GM12878 (cell line): ENCODE data around the gene ZNF668. TPM values are rescaled to one million over a fixed set of nuclear protein-coding genes. Genes with fewer than 3 reads are reported as not detected.
A peak's percentile ranks its signal among the peaks of the same experiment; 100 is the strongest.

Experiments used
- ATF7 ChIP-seq: fragments of 450-650 bp; IDR thresholded peaks from 2 replicates; pipeline ENCODE4 v1.6.1; 2016; ENCODE audit warnings: low read depth, mild to moderate bottlenecking
- BRCA1 ChIP-seq: IDR thresholded peaks from 2 replicates; pipeline ENCODE4 v1.6.1; 2011; ENCODE audit warnings: low read depth, low read length, improper control_type of control experiment
- CBX5 ChIP-seq: sonication (generic); IDR thresholded peaks from 2 replicates; pipeline ENCODE4 v1.6.1; 2016; ENCODE audit warnings: low read depth, moderate library complexity, mild to moderate bottlenecking, inconsistent platforms
- CREB1 ChIP-seq: IDR thresholded peaks from 2 replicates; pipeline ENCODE4 v1.6.1; 2012; ENCODE audit warnings: low read depth, mild to moderate bottlenecking, inconsistent platforms
- HDGF ChIP-seq: fragments of 450-650 bp; IDR thresholded peaks from 2 replicates; pipeline ENCODE4 v1.6.1; 2016; ENCODE audit warnings: antibody characterized with exemption
- KAT2A ChIP-seq: conservative IDR thresholded peaks from 2 replicates; pipeline ENCODE4 v1.6.1; 2011; ENCODE audit warnings: low read depth, low read length; ENCODE audit not compliant: control insufficient read depth
- MEF2B ChIP-seq: fragments of 450-650 bp; IDR thresholded peaks from 2 replicates; pipeline ENCODE4 v1.6.1; 2018; ENCODE audit warnings: mild to moderate bottlenecking, moderate library complexity; ENCODE audit not compliant: partially characterized antibody, poor library complexity, severe bottlenecking
- MYB ChIP-seq: fragments of 150-350 bp; IDR thresholded peaks from 2 replicates; pipeline ENCODE4 v1.6.1; 2014; ENCODE audit warnings: mild to moderate bottlenecking, low read depth, low read length, borderline replicate concordance
- PAX5 ChIP-seq: IDR thresholded peaks from 2 replicates; pipeline ENCODE4 v1.6.1; 2011; ENCODE audit warnings: low read depth, low read length, borderline replicate concordance
- SMC3 ChIP-seq: IDR thresholded peaks from 2 replicates; pipeline ENCODE4 v1.6.1; 2011; ENCODE audit warnings: low read length, improper control_type of control experiment, borderline replicate concordance
- SUZ12 ChIP-seq: fragments of 200-600 bp; sonication (generic); IDR thresholded peaks from one replicate; pipeline ENCODE4 v1.6.1; 2018; ENCODE audit warnings: antibody characterized with exemption, mild to moderate bottlenecking; ENCODE audit not compliant: unreplicated experiment
- YY1 ChIP-seq: IDR thresholded peaks from 2 replicates; pipeline ENCODE4 v1.6.1; 2011; ENCODE audit warnings: low read depth, mild to moderate bottlenecking, low read length
- ZNF622 ChIP-seq: fragments of 450-650 bp; IDR thresholded peaks from 2 replicates; pipeline ENCODE4 v1.6.1; 2017; ENCODE audit warnings: mild to moderate bottlenecking, inconsistent platforms
- polyA plus RNA-seq, 11 experiments: library from polyadenylated mRNA; depleted of rRNA in 4 of 11; unstranded in 6 of 11; stranded (reverse) in 5 of 11; fragments of >200 nt; fragmentation: Nextera tagmentation in 4 of 11; fragmentation: Illumina TruSeq in 1 of 11; extraction: Ambion mirVana in 4 of 11; extraction: Trizol in 1 of 11; gene quantifications; 1 replicate in 1 of 11; 2 replicates in 10 of 11; pipeline versions ENCODE4 v1.2.1 to v1.2.3, GENCODE V29; 2011 to 2016; ENCODE audit warnings: inconsistent platforms in 2 of 11, missing spikeins in 2 of 11, low read depth in 1 of 11
- total RNA-seq, 4 experiments: library from RNA; depleted of rRNA in 3 of 4; stranded (reverse); fragments of >200 nt in 3 of 4; fragmentation: Illumina TruSeq in 1 of 4; extraction: Trizol in 1 of 4; gene quantifications; 2 replicates each; pipeline versions ENCODE4 v1.2.1 to v1.2.3, GENCODE V29; 2013 to 2021
- TF ChIP-seq, protein P1 (sequence below): fragments of 450-650 bp; IDR thresholded peaks from 2 replicates; pipeline ENCODE4 v1.6.1; 2016; ENCODE audit warnings: mild to moderate bottlenecking, moderate library complexity, borderline replicate concordance
- TF ChIP-seq, protein P2 (sequence below): IDR thresholded peaks from 2 replicates; pipeline ENCODE4 v1.6.1; 2012; ENCODE audit warnings: low read depth, low read length, improper control_type of control experiment
- TF ChIP-seq, protein P3 (sequence below), 3 experiments: IDR thresholded peaks in 2 of 3; conservative IDR thresholded peaks in 1 of 3; 2 replicates each; pipeline ENCODE4 v1.5.1; 2011; ENCODE audit warnings: low read depth in 3 of 3, low read length in 3 of 3, mild to moderate bottlenecking in 3 of 3, control low read depth in 2 of 3, moderate library complexity in 2 of 3, inconsistent platforms in 1 of 3, mixed read lengths in 1 of 3; ENCODE audit not compliant: control insufficient read depth in 2 of 3, insufficient read depth in 1 of 3; ENCODE audit errors: extremely low read depth in 1 of 3
- TF ChIP-seq, protein P4 (sequence below): fragments of 450-650 bp; conservative IDR thresholded peaks from 2 replicates; pipeline ENCODE4 v1.6.1; 2017; ENCODE audit warnings: mild to moderate bottlenecking, moderate library complexity
- TF ChIP-seq, protein P5 (sequence below): fragments of 450-650 bp; IDR thresholded peaks from 2 replicates; pipeline ENCODE4 v1.6.1; 2014; ENCODE audit warnings: mild to moderate bottlenecking

The ZNF668 gene
- total and polyA plus RNA-seq, 10 of the 15 experiments (the other 5 are each of a cell fraction or from before 2014, with no cell fraction given) = 0.05 to 20.7 (median 10.0) TPM; not detected in 1

DNA sequence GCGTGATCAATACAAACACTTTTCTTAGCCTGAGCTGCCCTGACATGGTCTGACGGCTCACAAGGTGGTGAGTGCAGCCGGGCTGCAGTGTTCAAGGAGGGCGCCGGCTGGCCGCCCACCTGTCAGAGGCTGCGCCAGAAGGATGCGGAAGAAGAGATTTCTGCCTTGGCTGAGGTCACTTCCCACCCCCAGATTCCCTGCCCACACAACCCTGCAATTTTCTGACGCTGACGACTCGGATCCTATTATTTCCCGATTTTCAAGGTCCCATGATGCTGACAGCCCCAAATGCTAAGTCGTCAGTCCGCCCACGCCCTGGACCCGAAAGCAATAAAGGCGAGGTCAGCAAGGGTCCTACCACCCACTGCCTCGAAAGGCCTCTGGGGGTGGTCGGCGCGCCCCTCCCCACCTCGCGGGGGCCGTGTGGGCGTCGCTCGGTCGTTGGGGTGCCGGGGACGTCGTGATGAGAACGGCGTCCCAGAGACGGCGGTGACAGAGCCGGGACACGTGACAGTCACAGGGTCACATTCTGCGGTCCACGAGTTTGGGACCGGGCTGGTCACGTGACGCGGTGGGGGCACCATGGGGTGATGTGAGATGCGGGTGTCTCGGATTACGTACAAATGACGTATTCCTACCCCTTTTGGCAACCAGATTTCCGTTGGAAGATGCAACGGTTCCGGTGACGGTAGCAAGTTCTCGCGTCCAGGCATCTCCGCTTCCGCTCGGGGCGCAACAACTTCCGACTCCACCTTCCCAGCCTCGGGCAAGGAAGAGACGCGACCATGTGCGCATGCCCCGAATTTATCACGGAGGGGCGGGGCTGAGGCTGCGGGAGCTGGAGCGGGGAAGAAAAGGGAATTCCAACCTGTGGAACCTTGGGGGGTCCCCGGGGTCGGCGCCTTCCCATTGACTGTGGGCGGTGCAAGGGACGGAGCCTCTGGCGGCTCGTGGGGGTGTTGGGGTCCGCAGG is 41.0 kb downstream of the ZNF668 start, which contains the start of gene STX4 (continued):
- TF ChIP-seq, protein P1, sequence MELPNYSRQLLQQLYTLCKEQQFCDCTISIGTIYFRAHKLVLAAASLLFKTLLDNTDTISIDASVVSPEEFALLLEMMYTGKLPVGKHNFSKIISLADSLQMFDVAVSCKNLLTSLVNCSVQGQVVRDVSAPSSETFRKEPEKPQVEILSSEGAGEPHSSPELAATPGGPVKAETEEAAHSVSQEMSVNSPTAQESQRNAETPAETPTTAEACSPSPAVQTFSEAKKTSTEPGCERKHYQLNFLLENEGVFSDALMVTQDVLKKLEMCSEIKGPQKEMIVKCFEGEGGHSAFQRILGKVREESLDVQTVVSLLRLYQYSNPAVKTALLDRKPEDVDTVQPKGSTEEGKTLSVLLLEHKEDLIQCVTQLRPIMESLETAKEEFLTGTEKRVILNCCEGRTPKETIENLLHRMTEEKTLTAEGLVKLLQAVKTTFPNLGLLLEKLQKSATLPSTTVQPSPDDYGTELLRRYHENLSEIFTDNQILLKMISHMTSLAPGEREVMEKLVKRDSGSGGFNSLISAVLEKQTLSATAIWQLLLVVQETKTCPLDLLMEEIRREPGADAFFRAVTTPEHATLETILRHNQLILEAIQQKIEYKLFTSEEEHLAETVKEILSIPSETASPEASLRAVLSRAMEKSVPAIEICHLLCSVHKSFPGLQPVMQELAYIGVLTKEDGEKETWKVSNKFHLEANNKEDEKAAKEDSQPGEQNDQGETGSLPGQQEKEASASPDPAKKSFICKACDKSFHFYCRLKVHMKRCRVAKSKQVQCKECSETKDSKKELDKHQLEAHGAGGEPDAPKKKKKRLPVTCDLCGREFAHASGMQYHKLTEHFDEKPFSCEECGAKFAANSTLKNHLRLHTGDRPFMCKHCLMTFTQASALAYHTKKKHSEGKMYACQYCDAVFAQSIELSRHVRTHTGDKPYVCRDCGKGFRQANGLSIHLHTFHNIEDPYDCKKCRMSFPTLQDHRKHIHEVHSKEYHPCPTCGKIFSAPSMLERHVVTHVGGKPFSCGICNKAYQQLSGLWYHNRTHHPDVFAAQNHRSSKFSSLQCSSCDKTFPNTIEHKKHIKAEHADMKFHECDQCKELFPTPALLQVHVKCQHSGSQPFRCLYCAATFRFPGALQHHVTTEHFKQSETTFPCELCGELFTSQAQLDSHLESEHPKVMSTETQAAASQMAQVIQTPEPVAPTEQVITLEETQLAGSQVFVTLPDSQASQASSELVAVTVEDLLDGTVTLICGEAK = peak; percentile 98
- TF ChIP-seq, protein P2, sequence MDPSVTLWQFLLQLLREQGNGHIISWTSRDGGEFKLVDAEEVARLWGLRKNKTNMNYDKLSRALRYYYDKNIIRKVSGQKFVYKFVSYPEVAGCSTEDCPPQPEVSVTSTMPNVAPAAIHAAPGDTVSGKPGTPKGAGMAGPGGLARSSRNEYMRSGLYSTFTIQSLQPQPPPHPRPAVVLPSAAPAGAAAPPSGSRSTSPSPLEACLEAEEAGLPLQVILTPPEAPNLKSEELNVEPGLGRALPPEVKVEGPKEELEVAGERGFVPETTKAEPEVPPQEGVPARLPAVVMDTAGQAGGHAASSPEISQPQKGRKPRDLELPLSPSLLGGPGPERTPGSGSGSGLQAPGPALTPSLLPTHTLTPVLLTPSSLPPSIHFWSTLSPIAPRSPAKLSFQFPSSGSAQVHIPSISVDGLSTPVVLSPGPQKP = peak; percentile 87; the same call in 1 of the 2 replicates
- TF ChIP-seq ZNF622 (no peak), CREB1 (peak; percentile 100), YY1 (peak; percentile 52; the same call in 1 of the 2 replicates), PAX5 (no peak; the same call in 1 of the 2 replicates), SMC3 (no peak), CBX5 (no peak; the same call in 1 of the 2 replicates), ATF7 (peak; percentile 99), HDGF (no peak; the same call in none of the 2 replicates), MEF2B (peak; percentile 91), MYB (peak; percentile 54; the same call in 1 of the 2 replicates), SUZ12 (no peak), KAT2A (no peak), BRCA1 (no peak)
- TF ChIP-seq, protein P3, sequence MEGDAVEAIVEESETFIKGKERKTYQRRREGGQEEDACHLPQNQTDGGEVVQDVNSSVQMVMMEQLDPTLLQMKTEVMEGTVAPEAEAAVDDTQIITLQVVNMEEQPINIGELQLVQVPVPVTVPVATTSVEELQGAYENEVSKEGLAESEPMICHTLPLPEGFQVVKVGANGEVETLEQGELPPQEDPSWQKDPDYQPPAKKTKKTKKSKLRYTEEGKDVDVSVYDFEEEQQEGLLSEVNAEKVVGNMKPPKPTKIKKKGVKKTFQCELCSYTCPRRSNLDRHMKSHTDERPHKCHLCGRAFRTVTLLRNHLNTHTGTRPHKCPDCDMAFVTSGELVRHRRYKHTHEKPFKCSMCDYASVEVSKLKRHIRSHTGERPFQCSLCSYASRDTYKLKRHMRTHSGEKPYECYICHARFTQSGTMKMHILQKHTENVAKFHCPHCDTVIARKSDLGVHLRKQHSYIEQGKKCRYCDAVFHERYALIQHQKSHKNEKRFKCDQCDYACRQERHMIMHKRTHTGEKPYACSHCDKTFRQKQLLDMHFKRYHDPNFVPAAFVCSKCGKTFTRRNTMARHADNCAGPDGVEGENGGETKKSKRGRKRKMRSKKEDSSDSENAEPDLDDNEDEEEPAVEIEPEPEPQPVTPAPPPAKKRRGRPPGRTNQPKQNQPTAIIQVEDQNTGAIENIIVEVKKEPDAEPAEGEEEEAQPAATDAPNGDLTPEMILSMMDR (IDR thresholded peaks at IDR 0.05 in 2 of 3, conservative IDR thresholded peaks at IDR 0.05 in 1 of 3; ENCODE audit: control insufficient read depth in 2 of 3, extremely low read depth in 1 of 3, insufficient read depth in 1 of 3, low read depth in 3 of 3, low read length in 3 of 3) = no peak
- TF ChIP-seq, protein P4, sequence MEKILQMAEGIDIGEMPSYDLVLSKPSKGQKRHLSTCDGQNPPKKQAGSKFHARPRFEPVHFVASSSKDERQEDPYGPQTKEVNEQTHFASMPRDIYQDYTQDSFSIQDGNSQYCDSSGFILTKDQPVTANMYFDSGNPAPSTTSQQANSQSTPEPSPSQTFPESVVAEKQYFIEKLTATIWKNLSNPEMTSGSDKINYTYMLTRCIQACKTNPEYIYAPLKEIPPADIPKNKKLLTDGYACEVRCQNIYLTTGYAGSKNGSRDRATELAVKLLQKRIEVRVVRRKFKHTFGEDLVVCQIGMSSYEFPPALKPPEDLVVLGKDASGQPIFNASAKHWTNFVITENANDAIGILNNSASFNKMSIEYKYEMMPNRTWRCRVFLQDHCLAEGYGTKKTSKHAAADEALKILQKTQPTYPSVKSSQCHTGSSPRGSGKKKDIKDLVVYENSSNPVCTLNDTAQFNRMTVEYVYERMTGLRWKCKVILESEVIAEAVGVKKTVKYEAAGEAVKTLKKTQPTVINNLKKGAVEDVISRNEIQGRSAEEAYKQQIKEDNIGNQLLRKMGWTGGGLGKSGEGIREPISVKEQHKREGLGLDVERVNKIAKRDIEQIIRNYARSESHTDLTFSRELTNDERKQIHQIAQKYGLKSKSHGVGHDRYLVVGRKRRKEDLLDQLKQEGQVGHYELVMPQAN = peak; percentile 86
- TF ChIP-seq, protein P5, sequence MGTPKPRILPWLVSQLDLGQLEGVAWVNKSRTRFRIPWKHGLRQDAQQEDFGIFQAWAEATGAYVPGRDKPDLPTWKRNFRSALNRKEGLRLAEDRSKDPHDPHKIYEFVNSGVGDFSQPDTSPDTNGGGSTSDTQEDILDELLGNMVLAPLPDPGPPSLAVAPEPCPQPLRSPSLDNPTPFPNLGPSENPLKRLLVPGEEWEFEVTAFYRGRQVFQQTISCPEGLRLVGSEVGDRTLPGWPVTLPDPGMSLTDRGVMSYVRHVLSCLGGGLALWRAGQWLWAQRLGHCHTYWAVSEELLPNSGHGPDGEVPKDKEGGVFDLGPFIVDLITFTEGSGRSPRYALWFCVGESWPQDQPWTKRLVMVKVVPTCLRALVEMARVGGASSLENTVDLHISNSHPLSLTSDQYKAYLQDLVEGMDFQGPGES = no peak; the same call in 1 of the 2 replicates
